SW 1271 (cell line): ENCODE results near the gene MFAP4.

Experiments
- DNase-seq, 2 experiments: peaks; one replicate each; lab custom pipeline; 2025; lab: John Stamatoyannopoulos, UW

MFAP4 gene

DNA sequence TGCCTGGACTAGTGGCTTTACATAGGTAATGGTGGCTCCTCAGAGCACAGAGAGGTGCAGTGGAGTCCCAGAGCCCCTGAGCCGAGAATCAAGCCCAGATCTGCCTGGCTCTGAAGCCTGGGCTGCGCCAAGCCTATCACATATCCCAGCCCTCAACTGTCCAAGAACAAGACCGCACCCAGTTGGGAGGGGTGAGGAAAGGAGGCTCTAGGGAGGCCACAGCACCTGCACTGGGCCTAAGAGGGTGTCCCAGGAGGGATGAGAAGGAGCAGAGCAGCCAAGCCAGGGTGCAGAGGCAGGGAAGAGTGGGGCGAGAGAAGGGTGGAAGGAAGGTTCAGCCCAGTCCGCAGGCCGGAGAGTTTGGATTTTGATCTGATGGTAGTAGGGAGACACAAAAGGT, 23.1 kb upstream of the MFAP4 start:
- no peak for DNase-seq

DNA sequence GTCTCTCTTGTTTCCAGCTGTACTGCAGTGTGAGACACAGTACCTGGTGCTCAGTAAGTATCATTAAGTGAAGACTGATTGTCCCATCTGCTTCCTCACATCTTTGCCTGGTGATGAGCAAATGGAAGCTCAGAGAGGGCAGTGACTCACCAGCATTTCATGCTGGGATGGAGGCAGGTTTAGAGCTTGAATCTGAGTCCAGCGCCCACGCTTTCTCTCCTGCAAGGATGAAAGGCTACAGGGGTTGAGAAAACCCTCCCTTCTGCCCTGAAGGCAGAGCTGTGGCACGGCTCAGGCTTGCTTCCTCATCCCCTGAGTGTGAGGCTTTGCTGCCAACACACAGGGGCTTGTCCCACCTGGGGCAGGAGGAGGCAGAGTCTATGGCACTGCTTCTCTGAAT, 22.5 kb upstream of the MFAP4 start:
- no peak for DNase-seq

DNA sequence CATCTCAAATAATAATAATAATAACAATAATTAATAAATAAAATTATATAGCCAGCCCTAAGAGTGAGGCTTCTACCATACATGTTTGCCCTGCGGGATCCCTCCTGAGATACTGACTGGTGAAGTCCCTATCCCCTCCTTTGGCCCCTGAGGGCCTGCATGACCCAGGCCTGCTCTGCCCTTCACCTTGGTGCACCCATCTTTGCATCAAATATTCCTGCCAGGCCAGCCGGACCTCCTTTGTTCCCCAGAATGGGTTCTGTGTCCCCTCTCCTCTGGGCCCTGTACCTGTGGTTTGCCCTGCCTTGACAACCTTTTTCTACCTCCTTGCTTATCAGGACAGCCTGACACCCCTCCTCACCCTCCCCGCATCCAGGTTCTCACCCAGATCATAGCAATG, 22.1 kb upstream of the MFAP4 start:
- no peak for DNase-seq

DNA sequence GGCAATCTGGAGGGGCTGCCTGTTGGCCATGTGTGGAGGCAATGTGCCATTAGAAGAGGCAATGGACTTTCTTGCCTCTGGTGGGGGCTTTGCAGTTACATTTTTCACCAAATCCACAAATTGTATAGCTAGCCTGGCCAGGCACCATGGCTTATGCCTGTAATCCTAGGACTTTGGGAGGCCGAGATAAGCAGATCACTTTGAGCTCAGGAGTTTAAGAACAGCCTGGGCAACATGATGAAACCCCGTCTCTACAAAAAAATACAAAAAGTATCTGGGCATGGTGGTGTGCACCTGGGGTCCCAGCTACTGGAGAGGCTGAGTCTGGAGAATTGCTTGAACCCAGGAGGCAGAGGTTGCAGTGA, 21.3 kb upstream of the MFAP4 start:
- DNase-seq, result no peak

DNA sequence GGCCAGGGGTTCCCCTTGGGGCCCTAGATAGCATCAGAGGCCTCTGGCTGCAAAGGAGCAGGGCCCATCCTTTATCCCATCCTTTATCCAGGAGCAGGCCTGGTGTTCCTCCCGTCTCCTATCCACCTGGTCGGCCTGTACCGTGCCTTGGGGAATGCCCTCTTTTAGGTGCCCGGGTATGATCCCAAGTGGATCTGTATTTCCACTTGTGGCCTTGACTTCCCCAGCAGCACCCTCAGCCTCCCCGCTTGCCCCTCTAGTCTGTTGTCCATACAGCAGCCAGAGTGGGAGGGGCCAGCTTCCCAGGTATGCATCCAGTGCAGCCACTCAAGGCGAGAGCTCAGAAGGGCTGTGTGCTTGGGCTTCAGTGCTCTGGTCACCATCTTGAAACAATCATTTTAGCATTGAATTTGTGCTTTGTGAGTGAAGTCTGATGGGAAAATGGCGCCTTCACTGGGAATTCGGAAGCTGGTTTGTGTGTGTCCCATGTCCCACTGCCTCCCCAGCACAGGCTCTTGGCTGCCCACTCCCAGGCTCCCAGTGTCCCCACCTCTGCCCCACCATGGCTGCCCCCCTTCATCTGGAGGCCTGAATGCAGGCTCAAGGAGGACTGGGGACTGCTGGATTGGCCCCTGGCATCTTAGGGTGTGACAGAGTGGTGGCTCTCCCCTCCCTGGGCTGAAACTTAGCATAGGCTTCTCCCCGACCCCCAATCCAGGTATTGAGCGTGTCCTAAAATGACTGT, 20.8 kb upstream of the MFAP4 start:
- DNase-seq, result no peak

DNA sequence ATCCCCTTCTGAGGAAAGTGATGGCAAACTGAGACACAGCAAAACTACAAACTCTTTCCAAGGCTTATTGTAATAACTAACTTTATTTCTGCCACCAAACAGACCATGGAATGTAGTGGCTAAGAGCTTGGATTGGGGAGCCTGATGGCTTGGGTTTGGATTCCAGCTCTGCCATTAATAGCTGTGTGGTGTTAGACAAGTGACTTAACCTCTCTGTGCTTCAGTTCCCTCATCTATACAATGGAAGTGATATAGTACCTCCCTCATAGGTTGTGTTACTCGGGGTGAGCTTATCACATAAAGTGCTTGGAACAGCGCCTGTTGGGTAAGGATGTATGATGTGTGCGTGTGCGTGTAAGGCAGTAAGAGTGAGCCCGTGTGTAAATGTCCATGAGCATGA, 18.1 kb upstream of the MFAP4 start:
- DNase-seq, result no peak

DNA sequence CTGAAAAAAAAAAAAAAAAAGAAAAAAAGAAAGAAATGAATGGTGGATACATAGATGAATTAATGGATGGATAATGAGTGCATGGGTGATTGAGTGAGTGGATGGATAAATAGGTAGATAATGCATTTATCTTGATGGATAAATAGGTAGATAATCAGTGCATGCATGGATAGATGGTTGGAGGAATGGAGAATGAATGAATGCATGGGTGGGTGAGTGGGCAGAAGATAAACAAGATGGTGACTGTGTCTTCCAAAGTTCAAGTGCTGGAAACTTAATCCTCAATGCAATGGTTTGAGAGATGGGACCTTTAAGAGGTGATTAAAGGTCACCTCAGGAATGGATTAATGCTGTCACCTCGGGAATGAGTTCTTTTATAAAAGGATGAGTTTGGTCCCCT, 17.3 kb upstream of the MFAP4 start:
- DNase-seq, result no peak

DNA sequence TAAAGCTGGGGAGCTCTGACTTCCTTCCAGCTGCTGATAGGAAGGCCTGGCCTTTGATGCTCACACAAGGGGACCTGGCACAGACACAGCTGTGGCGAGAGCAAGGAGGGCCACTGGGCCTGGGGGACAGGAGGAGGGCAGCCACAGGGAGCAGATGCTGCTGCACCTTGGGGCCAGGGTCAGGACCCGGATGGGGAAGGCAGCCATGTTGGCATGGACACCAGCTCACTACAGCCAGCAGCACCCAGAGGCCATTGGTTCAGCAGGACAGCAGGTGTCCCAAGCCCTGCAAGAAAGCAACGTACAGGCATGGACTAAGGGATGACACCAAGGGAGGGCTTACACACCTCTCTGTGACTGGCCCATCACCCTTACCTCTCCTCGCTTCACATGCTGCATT, 16.0 kb upstream of the MFAP4 start:
- no peak for DNase-seq

DNA sequence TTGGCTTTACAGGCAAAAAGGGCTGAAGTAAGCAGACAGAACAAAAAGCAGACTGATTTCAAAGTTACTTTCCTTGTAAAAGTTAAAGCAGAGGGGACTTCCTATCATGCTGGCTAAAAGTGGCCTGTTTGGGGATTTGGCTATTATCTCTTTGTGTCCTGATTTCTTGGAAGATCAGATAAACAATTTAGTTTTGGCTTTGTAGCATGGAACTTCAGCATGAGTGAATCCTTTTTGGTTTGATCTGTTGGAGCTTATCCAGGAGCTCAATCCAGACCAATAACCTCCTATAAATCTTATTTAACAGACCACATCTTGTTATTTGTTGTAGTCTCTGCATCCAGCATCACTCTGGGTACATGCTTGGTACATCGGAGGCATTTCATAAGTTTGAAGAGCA, 15.2 kb upstream of the MFAP4 start:
- DNase-seq, result no peak

DNA sequence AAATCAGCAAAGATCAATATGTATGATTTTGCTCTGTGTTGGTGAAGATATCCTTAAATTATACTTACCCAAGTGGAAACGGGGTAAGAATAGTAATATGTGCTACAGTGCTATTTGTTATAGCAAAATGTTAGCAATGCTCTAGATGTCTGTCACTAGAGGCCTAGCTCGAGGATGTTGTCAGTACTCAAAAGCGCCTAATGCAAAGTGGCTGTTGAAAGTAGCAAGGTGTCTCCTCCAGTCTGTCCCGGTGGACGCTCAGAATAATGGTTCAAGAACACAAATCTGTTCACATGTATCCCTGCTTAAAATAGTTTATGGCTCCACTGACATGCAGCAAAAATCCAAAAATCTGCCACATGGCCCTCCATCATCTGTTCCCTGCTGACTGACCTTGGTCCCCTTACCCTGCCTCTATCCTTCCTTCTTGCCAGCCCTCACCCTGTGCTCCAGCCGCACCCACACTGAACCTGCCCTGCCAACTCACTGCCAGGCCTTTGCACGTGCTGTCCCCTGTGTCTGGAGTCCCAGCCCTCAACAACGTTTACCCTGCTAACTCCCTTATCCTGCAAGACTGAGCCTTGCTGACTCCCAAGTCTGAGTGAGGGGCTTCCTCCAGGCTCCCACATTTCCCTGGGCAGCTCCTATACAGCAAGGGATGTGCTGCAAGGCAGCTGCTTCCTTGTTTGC, 14.5 kb upstream of the MFAP4 start:
- DNase-seq, result no peak

DNA sequence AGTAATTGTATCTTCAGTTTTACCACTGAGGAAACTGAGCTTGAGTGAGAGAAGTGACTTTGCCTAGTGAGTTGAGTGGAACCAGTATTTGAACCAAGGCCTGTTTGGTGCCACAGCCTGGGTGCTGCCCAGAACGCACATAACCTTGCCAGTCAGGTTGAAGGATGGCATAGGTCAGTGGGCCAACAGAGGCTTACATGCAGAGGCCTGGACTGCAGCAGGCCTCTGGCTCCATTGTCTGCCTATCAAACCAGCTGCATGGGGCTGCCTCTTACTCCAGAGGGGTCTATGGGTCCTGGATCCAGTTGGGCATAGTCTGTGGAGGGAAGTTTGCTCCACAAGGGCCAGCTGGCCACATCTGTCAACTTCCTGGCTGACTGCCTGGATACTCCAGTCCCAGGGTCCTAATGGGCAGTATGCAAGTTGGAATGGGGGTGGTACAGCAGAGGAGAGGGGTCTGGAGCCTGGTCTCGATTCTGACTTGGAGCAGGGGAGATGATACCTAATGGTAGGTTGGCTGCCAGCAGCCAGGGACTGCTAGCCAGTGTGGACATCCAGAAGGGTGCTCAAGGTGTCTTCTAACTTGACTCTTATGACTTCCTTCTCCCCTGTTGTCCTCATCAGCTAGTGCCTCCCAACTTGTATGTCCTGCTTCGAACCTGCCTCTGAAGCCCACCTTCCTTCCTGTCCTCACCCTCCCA, 12.9 kb upstream of the MFAP4 start:
- no peak for DNase-seq

DNA sequence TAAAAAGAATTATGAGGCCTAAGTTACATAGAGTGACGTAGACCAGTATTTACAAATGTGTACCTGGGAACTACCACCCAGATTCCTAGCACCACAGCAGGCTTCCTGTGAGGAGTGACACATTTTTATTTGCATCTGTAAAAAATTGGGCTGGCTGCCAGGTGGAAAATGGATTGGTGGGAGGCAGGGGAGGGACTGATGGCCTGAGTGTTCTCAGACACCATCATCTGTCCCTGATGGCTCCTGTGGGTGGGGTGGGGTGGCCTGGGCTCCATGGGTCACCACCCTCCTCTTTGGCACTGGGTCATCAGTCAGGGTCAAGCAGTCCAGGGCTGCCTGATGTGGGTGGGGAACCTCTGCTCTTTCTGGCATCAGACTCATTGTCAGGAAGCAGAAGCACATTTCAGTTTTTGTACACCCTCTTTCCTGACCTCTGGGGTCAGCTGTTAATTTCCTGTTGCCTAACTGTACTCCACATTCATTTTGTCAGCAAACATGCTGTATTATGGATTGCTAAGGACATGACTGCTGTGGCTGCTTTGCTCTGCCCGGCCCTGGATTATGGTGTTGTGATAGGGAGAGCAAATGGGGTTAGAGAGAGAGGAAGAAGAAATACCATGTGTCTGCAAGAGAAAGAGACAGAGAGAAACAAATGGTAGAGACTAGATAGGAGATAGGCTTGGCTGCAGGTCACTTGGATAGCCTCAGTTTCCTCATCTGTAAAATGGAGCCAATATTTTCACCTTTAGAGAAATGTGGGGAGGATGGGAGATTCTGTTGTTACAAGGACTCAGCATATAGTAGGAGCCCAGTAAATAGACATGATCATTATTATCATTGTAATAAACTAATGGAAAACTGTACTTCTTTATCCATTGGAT, 11.6 kb upstream of the MFAP4 start:
- DNase-seq, result no peak

DNA sequence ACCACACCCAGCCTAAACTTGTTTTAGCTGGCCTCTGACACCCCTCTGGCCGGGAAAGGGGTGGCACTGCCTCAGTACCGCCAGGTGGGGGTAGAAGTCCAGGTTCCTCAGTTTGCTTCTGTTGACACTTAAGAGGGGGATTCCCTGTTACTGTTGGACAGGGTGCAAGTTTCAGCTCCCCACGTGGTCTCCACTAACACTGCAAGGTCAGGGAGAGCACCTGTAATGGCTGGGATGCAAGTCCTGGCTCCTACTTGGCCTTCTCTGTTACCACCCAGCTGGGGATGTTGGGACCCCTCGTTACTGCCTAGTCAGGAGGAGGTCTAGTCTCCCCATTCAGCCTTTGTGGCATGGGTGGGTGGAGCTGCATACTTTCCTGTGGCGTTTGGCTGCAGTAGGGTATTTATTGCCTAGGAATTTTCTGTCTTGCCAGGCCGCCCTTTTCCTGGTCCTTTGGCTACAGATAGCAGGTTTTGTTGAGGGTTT, 10.6 kb upstream of the MFAP4 start:
- no peak for DNase-seq

DNA sequence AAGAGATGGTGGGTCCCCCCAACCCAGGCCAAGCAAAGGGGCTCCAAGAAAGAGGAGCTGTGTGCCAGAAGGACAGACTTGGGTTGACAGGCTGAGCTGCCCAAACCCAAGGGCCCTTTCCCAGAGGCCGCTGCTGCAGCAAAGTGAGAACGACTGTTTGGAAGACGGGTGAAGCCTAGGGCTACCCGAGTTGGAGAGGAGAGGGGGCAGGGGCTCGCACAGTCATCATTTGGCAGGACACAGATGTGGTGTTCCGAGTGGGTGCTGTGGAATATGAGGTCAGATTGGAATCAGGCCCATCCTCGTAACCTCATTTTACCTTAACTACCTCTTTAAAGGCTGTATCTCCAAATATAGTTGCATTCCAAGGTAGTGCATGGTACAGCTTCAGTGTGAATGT, 5.3 kb upstream of the MFAP4 start:
- DNase-seq, result no peak

DNA sequence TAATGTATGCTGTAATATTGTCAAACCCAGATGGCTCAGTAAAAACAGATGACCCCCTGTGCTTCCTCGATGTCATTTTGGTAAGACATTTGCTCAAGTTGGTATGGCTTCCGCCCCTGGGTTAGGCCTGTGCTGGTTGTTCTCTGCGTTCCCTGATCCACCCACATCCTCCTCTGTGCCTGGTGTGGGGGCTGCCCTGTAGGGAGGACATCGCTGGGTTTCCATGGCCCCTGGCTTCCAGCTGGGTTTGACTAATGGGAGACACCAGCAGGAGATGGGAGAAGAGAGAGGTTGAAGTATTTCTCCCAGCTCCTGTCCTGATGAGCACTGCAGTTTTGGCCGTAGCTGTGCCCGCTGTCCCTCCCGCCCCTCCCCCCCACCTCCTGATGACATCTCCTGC, 4.4 kb upstream of the MFAP4 start:
- DNase-seq, result no peak

DNA sequence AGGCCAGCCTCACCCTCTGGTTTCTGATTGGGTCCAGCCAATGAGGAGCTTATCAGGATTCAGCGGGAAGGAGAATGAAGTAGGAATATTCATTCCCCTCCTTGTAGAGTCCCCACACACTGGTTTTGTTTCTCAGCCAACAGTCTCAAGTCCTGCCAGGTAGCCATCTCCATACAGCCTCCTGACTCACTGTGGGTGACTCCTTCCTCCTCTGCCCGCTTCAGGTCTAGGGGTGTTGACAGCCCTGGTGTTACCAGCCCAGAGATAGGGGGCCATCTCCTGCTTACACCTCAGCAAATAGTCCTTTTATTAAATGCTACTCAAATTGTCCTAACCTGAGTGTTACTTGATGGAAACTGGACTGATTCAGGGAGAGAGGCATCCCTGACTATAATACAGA, 4.0 kb upstream of the MFAP4 start:
- DNase-seq, result no peak

DNA sequence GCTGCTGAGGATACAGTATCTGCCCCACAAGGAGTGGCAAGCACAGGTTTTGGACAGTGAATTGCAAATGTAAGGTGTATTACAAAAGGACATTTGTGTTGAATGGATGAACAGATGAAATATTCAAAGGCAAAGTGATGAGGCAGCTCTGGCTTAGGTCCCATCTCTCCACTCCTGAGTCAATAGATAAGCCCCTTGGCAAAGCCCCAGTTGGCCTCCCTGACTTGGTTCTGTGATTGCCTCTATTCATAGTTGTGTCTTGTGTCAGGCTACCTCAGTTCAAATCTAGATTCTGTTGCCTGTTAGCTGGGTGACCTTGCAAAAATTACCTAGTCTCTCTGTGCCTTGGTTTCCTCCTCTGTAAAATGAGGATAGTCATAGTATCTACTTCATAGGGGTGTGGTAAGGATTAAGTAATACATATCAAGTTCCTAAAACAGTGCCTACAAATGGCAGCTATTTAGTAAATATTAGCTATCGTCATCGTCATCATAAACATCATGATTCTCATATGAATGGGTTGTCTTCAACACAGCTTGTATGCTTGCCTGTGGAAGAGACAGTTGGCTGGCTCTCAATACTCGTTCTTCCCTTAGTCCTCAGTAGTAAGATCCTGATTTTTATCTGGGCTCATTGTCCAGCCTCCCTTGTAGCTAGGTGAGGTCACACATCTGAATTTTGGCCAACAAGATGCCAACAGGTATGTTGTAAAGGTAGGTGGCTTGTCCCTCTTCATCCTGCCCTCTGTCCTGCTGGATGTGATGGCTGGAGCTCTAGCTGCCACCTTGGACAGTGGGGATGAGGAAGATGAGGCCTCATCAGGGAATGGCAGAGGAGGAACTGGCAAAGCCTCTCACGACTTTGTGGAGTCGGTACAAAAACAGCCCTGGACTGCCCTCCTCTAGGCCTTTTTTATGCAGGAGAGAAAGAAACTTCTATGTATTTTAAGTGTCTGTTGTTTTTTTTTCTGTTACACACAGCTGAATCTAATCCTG, 2.1 kb upstream of the MFAP4 start:
- DNase-seq, result no peak

DNA sequence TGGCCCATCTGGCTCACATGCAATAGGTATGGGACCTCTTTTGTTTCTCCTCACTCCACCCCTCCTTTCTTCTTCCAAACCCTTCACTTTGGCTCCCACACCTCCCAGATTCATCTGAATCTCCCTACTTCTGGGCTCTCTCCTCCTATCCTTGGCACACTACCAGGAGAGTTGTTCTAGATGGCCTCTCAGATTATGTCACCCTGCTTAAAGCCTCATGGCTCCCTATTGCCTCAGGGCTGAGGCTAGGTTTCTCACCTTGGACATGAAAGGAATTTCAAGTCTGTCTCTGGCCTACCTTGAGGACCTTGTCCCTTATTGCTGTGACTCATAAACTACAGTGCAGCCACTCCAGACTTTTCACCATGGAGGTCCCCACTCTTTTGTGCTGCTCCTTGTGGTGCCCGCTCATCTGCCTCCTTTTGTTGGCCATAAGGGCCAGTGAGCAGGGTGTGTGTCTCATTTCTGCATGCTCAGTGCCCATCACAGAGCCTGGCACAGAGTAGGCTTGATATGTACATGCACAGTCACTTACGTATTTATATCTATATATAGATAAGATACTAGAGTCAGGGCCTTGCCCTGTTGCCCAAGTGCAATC, 1.0 kb upstream of the MFAP4 start:
- DNase-seq, result no peak

DNA sequence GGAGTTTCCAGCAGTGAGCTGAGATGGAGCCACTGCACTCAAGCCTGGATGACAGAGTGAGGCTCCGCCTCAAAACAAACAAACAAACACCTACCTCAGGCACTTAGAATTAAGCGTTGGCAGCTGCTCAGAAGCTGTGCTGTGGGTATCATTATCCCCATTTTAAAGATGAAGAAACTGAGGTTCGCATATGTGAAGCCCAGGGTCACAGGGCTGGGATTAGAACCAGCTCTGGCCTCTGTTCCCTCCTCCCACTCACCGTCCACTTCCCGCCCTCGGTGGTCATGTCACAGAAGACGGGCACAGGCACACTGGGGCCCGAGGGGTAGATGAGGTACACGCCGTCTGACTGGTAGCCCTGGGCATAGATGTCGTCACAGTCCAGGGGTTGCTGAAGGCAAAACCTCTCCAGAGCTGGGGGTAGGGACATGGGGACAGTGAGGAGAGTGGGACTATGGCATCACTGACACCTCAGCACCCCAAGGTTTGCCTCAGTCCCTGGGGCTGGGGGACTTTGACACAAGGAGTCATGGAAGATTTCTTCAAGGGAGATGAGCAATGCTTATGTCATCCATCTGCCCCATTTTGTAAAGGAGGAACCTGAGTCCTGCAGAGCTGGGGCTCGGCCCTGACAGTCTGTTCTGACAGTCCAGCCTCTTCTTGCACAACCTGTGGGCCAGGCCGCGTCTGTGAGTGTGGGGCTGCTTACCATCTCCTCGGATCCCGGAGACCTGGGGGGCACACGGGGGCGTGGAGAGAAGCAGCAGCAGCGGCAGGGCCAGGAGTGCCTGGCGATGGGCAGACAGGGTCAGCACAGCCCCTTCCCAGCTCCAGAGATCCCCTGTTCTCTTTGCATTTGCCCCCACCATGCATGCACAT, 700 bp downstream of the MFAP4 start:
- peak; percentile 41 for DNase-seq
